ENCODE data around the gene CAMK1D. TPM values are rescaled to one million over a fixed set of nuclear protein-coding genes. Genes with fewer than 3 reads are reported as not detected.

Gene CAMK1D
- total and polyA plus RNA-seq, 2 experiments from 2014 or later, result 3.5 to 6.0 TPM

GRCh38 chr10:12869427-12869826 is 520.1 kb downstream of the CAMK1D start:
- no peak for DNase-seq (ENCODE audit: low spot score)
- no peaks in the 10 kb centered on the region for H4K20me1 ChIP-seq (ENCODE audit: insufficient read depth, poor library complexity, severe bottlenecking)
- no peaks in the 10 kb centered on the region for H3K36me3 ChIP-seq (replicated peaks; ENCODE audit: insufficient read depth, low read depth)
- WGBS (ENCODE audit: low lambda C conversion rate, missing lambda C conversion rate), result 89% methylated on average over 3 of the region's 3 CpGs
- TF ChIP-seq EZH2 (IDR thresholded peaks at IDR 0.05; ENCODE audit: borderline replicate concordance), result no peak
- TF ChIP-seq CTCF (IDR thresholded peaks at IDR 0.05; ENCODE audit: poor library complexity), result no peak
- TF ChIP-seq EZH2phosphoT487 (IDR thresholded peaks at IDR 0.05; ENCODE audit: low read depth, severe bottlenecking, unreplicated experiment), result no peak
- no peak overlapping the region for H3K4me2 ChIP-seq
- H3K27ac ChIP-seq, result no peak overlapping the region
- H3K4me3 ChIP-seq, result no peak overlapping the region
- H3K9me2 ChIP-seq (replicated peaks; ENCODE audit: insufficient read depth), result no peaks in the 10 kb centered on the region
- H3K4me1 ChIP-seq (ENCODE audit: insufficient read depth), result no peaks in the 10 kb centered on the region
- no peaks in the 10 kb centered on the region for H3K9me3 ChIP-seq (ENCODE audit: low read depth)
- no peaks in the 10 kb centered on the region for H3K79me2 ChIP-seq
- H3K27me3 ChIP-seq, result no peaks in the 10 kb centered on the region
- H2AFZ ChIP-seq, result no peak overlapping the region

GRCh38 chr10:12872577-12872976 is 523.2 kb downstream of the CAMK1D start:
- 82% methylated on average over 9 of the region's 9 CpGs for WGBS (ENCODE audit: low lambda C conversion rate, missing lambda C conversion rate)
- no peak for DNase-seq (ENCODE audit: low spot score)
- no peak overlapping the region for H3K4me2 ChIP-seq

GRCh38 chr10:12873172-12873571 is 523.8 kb downstream of the CAMK1D start:
- Histone ChIP-seq H3K27ac (no peak overlapping the region), H3K27me3 (no peaks in the 10 kb centered on the region), H3K9me3 (ENCODE audit: low read depth) (no peaks in the 10 kb centered on the region), H3K79me2 (no peaks in the 10 kb centered on the region), H3K4me2 (no peak overlapping the region), H3K9me2 (replicated peaks; ENCODE audit: insufficient read depth) (no peaks in the 10 kb centered on the region), H3K4me3 (no peak overlapping the region), H2AFZ (no peak overlapping the region), H3K36me3 (replicated peaks; ENCODE audit: insufficient read depth, low read depth) (no peaks in the 10 kb centered on the region), H4K20me1 (ENCODE audit: insufficient read depth, poor library complexity, severe bottlenecking) (no peaks in the 10 kb centered on the region), H3K4me1 (ENCODE audit: insufficient read depth) (no peaks in the 10 kb centered on the region)
- no peak for TF ChIP-seq EZH2phosphoT487 (IDR thresholded peaks at IDR 0.05; ENCODE audit: low read depth, severe bottlenecking, unreplicated experiment)
- no peak for TF ChIP-seq EZH2 (IDR thresholded peaks at IDR 0.05; ENCODE audit: borderline replicate concordance)
- no peak for TF ChIP-seq CTCF (IDR thresholded peaks at IDR 0.05; ENCODE audit: poor library complexity)
- WGBS (ENCODE audit: low lambda C conversion rate, missing lambda C conversion rate), result 78% methylated on average over 8 of the region's 8 CpGs
- no peak for DNase-seq (ENCODE audit: low spot score)

More at GRCh38 chr10:12872577-12872976, 523.2 kb downstream of the CAMK1D start:
- H3K9me3 ChIP-seq (ENCODE audit: low read depth), result no peaks in the 10 kb centered on the region
- H4K20me1 ChIP-seq (ENCODE audit: insufficient read depth, poor library complexity, severe bottlenecking), result no peaks in the 10 kb centered on the region
- no peaks in the 10 kb centered on the region for H3K27me3 ChIP-seq
- H2AFZ ChIP-seq, result no peak overlapping the region
- H3K4me3 ChIP-seq, result no peak overlapping the region
- no peaks in the 10 kb centered on the region for H3K4me1 ChIP-seq (ENCODE audit: insufficient read depth)
- H3K79me2 ChIP-seq, result no peaks in the 10 kb centered on the region
- no peak for TF ChIP-seq EZH2 (IDR thresholded peaks at IDR 0.05; ENCODE audit: borderline replicate concordance)
- TF ChIP-seq CTCF (IDR thresholded peaks at IDR 0.05; ENCODE audit: poor library complexity), result no peak
- TF ChIP-seq EZH2phosphoT487 (IDR thresholded peaks at IDR 0.05; ENCODE audit: low read depth, severe bottlenecking, unreplicated experiment), result no peak
- no peaks in the 10 kb centered on the region for H3K9me2 ChIP-seq (replicated peaks; ENCODE audit: insufficient read depth)
- no peaks in the 10 kb centered on the region for H3K36me3 ChIP-seq (replicated peaks; ENCODE audit: insufficient read depth, low read depth)
- H3K27ac ChIP-seq, result no peak overlapping the region

- 95% methylated on average over 6 of the region's 6 CpGs for WGBS (ENCODE audit: low lambda C conversion rate, missing lambda C conversion rate)
- no peak for TF ChIP-seq EZH2 (IDR thresholded peaks at IDR 0.05; ENCODE audit: borderline replicate concordance)
- TF ChIP-seq EZH2phosphoT487 (IDR thresholded peaks at IDR 0.05; ENCODE audit: low read depth, severe bottlenecking, unreplicated experiment), result no peak
- no peak for TF ChIP-seq CTCF (IDR thresholded peaks at IDR 0.05; ENCODE audit: poor library complexity)
Measured at GRCh38 chr10:12874501-12874900, 525.2 kb downstream of the CAMK1D start.

More at GRCh38 chr10:12874501-12874900, 525.2 kb downstream of the CAMK1D start:
- no peaks in the 10 kb centered on the region for H4K20me1 ChIP-seq (ENCODE audit: insufficient read depth, poor library complexity, severe bottlenecking)
- H3K79me2 ChIP-seq, result no peaks in the 10 kb centered on the region
- H3K27me3 ChIP-seq, result no peaks in the 10 kb centered on the region
- no peaks in the 10 kb centered on the region for H3K4me1 ChIP-seq (ENCODE audit: insufficient read depth)
- H3K9me2 ChIP-seq (replicated peaks; ENCODE audit: insufficient read depth), result no peaks in the 10 kb centered on the region
- no peak overlapping the region for H3K27ac ChIP-seq
- no peak overlapping the region for H2AFZ ChIP-seq
- no peak for DNase-seq (ENCODE audit: low spot score)
- H3K36me3 ChIP-seq (replicated peaks; ENCODE audit: insufficient read depth, low read depth), result no peaks in the 10 kb centered on the region
- no peaks in the 10 kb centered on the region for H3K9me3 ChIP-seq (ENCODE audit: low read depth)
- H3K4me3 ChIP-seq, result no peak overlapping the region
- no peak overlapping the region for H3K4me2 ChIP-seq

Measured in hepatocyte (in vitro differentiated cells).